HFFc6 (cell line): ENCODE data around the gene ANKMY1. TPM values are rescaled to one million over a fixed set of nuclear protein-coding genes. Genes with fewer than 3 reads are reported as not detected.

Experiments
- DNase-seq: peaks from one replicate; pipeline ENCODE4 v3.0.0-alpha.2; 2018
- H3K27ac Mint-ChIP-seq: 2 replicates; pipeline ENCODE4 v1.8.0; 2020; ENCODE audit warnings: mild to moderate bottlenecking, mixed read lengths
- H3K27me3 Mint-ChIP-seq: 2 replicates; pipeline ENCODE4 v1.8.0; 2021; ENCODE audit warnings: mild to moderate bottlenecking, moderate library complexity, mixed read lengths; ENCODE audit not compliant: insufficient read depth
- H3K36me3 Mint-ChIP-seq: 2 replicates; pipeline ENCODE4 v1.8.0; 2021; ENCODE audit warnings: low read depth, mixed read lengths
- H3K4me1 Mint-ChIP-seq: 2 replicates; pipeline ENCODE4 v1.8.0; 2020; ENCODE audit warnings: low read depth, mixed read lengths
- H3K4me3 Mint-ChIP-seq: 2 replicates; pipeline ENCODE4 v1.8.0; 2020; ENCODE audit warnings: mild to moderate bottlenecking, moderate library complexity, mixed read lengths
- H3K9me3 Mint-ChIP-seq: 2 replicates; pipeline ENCODE4 v1.8.0; 2020; ENCODE audit warnings: mild to moderate bottlenecking, mixed read lengths
- CTCF ChIP-seq: fragments of 200-600 bp; sonication (generic); IDR thresholded peaks from 2 replicates; pipeline ENCODE4 v1.5.0; 2021; ENCODE audit warnings: antibody characterized with exemption, mild to moderate bottlenecking
- total RNA-seq, 6 experiments: library from RNA; stranded (reverse); fragmentation: NEBNext Ultra II Directional; extraction: Animal tissue kit (Norgen Biotek cat#: 25700); gene quantifications; 2 replicates in 1 of 6; 3 replicates in 5 of 6; pipeline ENCODE4 v1.2.3, GENCODE V29; 2021

Gene ANKMY1
- total RNA-seq, 6 experiments from 2014 or later: 4.4 to 5.6 (median 5.2) TPM

DNA sequence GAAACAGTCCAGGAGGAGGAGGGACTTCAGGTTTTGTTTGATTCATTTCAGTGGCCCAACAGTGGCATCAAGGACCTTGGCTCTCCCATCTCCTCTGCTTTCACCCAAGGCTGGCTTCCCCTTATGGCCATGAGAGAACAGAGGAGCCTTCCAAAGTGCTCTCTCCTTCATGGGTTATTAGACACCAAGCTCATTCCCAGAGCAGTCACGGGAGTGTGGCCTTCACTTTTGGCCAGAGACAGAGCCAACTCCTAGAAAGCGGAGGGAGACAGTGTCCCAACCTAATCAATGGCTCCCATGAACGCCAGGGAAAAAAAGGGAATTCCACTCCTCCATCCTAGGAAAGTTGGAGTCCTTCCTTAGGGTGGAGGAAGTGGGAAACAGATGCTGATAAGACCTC lies 1.5 kb upstream of the ANKMY1 start:
- TF ChIP-seq CTCF: no peak
- Mint-ChIP-seq H3K4me1 (peaks cover 46% of the 10 kb centered on the region), H3K27me3 (no peaks in the 10 kb centered on the region), H3K9me3 (no peaks in the 10 kb centered on the region), H3K27ac (peak overlapping the region; percentile 44; the same call in 1 of the 2 replicates), H3K4me3 (peak overlapping the region; percentile 93), H3K36me3 (peaks cover 11% of the 10 kb centered on the region)
- no peak for DNase-seq

GRCh38 chr2:240558236-240558761 lies 511 bp upstream of the ANKMY1 start:
- Mint-ChIP-seq H3K9me3 (no peaks in the 10 kb centered on the region), H3K4me3 (peak overlapping the region; percentile 93)

GRCh38 chr2:240557101-240557751 lies 562 bp downstream of the ANKMY1 start:
- Mint-ChIP-seq H3K27ac (no peak overlapping the region), H3K36me3 (0 out of 2 replicates have a peak, but pooled peaks cover 6% of the 10 kb centered on the region), H3K4me1 (peaks cover 33% of the 10 kb centered on the region), H3K9me3 (no peaks in the 10 kb centered on the region), H3K4me3 (no peak overlapping the region), H3K27me3 (no peaks in the 10 kb centered on the region)
- no peak; the same call in none of the 2 replicates for TF ChIP-seq CTCF
- DNase-seq: no peak

More at GRCh38 chr2:240558236-240558761, 511 bp upstream of the ANKMY1 start:
- TF ChIP-seq CTCF: no peak
- Mint-ChIP-seq H3K4me1 (peaks cover 38% of the 10 kb centered on the region), H3K36me3 (peaks cover 6% of the 10 kb centered on the region; the same call in 1 of the 2 replicates), H3K27me3 (no peaks in the 10 kb centered on the region), H3K27ac (no peak overlapping the region)
- no peak for DNase-seq

- Mint-ChIP-seq H3K27ac (no peak overlapping the region), H3K27me3 (no peaks in the 10 kb centered on the region), H3K9me3 (no peaks in the 10 kb centered on the region), H3K4me3 (no peak overlapping the region), H3K4me1 (peaks cover 27% of the 10 kb centered on the region), H3K36me3 (peaks cover 11% of the 10 kb centered on the region)
- peak; percentile 74 for TF ChIP-seq CTCF
- DNase-seq: peak; percentile 31
Measured at GRCh38 chr2:240556553-240557100, 1.2 kb downstream of the ANKMY1 start.

DNA sequence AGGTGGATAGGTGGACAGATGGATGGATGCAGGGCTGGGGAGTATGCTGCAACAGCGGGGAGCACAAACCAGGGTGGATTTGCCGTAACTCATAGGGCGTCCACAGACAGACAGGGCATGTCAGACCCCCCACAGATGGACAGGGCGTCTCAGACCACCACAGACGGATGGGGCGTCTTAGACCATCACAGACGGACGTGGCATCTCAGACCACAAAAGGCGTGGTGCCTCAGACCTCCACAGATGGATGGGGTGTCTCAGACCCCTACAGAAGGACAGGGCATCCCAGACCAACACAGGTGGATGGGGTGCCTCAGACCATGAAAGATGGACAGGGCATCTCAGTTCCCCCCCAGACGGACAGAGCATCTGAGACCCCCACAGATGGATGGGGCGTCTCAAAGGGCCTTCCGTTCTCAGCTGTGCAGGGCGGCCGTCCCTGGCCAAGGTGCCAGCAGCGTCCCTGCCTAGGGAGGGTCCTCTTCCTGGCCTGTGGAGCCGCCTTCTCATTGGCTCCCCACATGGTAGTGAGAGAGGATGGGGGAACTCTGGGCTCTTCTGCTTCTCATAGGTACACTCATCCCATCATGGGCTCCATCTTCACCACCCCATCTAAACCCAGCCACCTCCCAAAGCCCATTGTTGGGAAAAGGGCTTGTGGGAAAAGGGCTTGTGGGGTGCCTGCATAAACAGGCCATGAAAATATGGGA lies 2.1 kb downstream of the ANKMY1 start:
- no peak for DNase-seq
- H3K36me3 Mint-ChIP-seq: peaks cover 15% of the 10 kb centered on the region
- no peak overlapping the region for H3K27ac Mint-ChIP-seq
- H3K4me3 Mint-ChIP-seq: no peak overlapping the region
- no peaks in the 10 kb centered on the region for H3K9me3 Mint-ChIP-seq
- TF ChIP-seq CTCF: no peak
- H3K27me3 Mint-ChIP-seq: no peaks in the 10 kb centered on the region
- H3K4me1 Mint-ChIP-seq: peaks cover 22% of the 10 kb centered on the region
